ENCODE results near the gene LAMA4. TPM values are rescaled to one million over a fixed set of nuclear protein-coding genes. Genes with fewer than 3 reads are reported as not detected.

Gene LAMA4
- total RNA-seq, 1 donor from 2014 or later: 56.5 TPM

GRCh38 chr6:112148103-112148502 is 106.3 kb downstream of the LAMA4 start:
- peaks cover 0 to 11% of the 10 kb centered on the region in 2 donors for H3K36me3 ChIP-seq
- TF ChIP-seq CTCF (IDR thresholded peaks at IDR 0.05) (no peak), POLR2A (IDR thresholded peaks at IDR 0.05) (no peak), POLR2AphosphoS5 (IDR thresholded peaks at IDR 0.05; ENCODE audit: insufficient read depth in 1 of 2, low read depth in 1 of 2) (no peak)
- no peak for DNase-seq (ENCODE audit: extremely low spot score in 2 of 2)
- intact Hi-C loops (cut with DNase I): no loop called here
- H3K4me3 ChIP-seq: no peak overlapping the region
- H3K27ac ChIP-seq: no peak overlapping the region
- H3K9me3 ChIP-seq: no peaks in the 10 kb centered on the region
- no peaks in the 10 kb centered on the region for H3K27me3 ChIP-seq
- peaks cover 15% of the 10 kb centered on the region for H3K4me1 ChIP-seq

- intact Hi-C loops (cut with DNase I): no loop called here
- H3K9me3 ChIP-seq: no peaks in the 10 kb centered on the region
- H3K27me3 ChIP-seq: no peaks in the 10 kb centered on the region
- H3K4me1 ChIP-seq: peaks cover 7% of the 10 kb centered on the region
- H3K4me3 ChIP-seq: no peak overlapping the region
- H3K36me3 ChIP-seq: peaks cover 0 to 26% of the 10 kb centered on the region in 2 donors
- DNase-seq (ENCODE audit: extremely low spot score in 2 of 2): no peak
- TF ChIP-seq CTCF (IDR thresholded peaks at IDR 0.05): no peak
- TF ChIP-seq POLR2AphosphoS5 (IDR thresholded peaks at IDR 0.05; ENCODE audit: insufficient read depth in 1 of 2, low read depth in 1 of 2): no peak
- H3K27ac ChIP-seq: peak overlapping the region; percentile 2
Observed at GRCh38 chr6:112145080-112145573, 109.2 kb downstream of the LAMA4 start.

- peaks cover 0 to 34% of the 10 kb centered on the region in 2 donors for H3K36me3 ChIP-seq
Observed at GRCh38 chr6:112144145-112144926, 110.0 kb downstream of the LAMA4 start.

GRCh38 chr6:112141707-112142106 is 112.7 kb downstream of the LAMA4 start:
- Histone ChIP-seq H3K36me3 (peaks cover 0 to 53% of the 10 kb centered on the region in 2 donors), H3K27ac (no peak overlapping the region), H3K27me3 (no peaks in the 10 kb centered on the region), H3K4me1 (no peaks in the 10 kb centered on the region), H3K4me3 (no peak overlapping the region), H3K9me3 (no peaks in the 10 kb centered on the region)
- DNase-seq (ENCODE audit: extremely low spot score in 2 of 2): no peak
- no peak for TF ChIP-seq POLR2A (IDR thresholded peaks at IDR 0.05)
- no peak for TF ChIP-seq CTCF (IDR thresholded peaks at IDR 0.05)
- TF ChIP-seq POLR2AphosphoS5 (IDR thresholded peaks at IDR 0.05; ENCODE audit: insufficient read depth in 1 of 2, low read depth in 1 of 2): no peak
- intact Hi-C loops (cut with DNase I): loop anchor here (1.0 kb wide), 1 partner anchor 45 kb away; no protein-coding TSS in a partner anchor

More at GRCh38 chr6:112144145-112144926, 110.0 kb downstream of the LAMA4 start:
- Histone ChIP-seq H3K4me1 (peaks cover 2% of the 10 kb centered on the region), H3K4me3 (no peak overlapping the region), H3K27ac (peak overlapping the region; percentile 2), H3K9me3 (no peaks in the 10 kb centered on the region), H3K27me3 (no peaks in the 10 kb centered on the region)
- no peak for TF ChIP-seq POLR2AphosphoS5 (IDR thresholded peaks at IDR 0.05; ENCODE audit: insufficient read depth in 1 of 2, low read depth in 1 of 2)
- intact Hi-C loops (cut with DNase I): no loop called here
- no peak for DNase-seq (ENCODE audit: extremely low spot score in 2 of 2)

- Histone ChIP-seq H3K9me3 (no peaks in the 10 kb centered on the region), H3K4me3 (no peak overlapping the region), H3K27me3 (no peaks in the 10 kb centered on the region), H3K36me3 (peaks cover 0 to 63% of the 10 kb centered on the region in 2 donors), H3K4me1 (no peaks in the 10 kb centered on the region), H3K27ac (no peak overlapping the region)
- DNase-seq (ENCODE audit: extremely low spot score in 2 of 2): no peak
- intact Hi-C loops (cut with DNase I): no loop called here
- no peak for TF ChIP-seq POLR2A (IDR thresholded peaks at IDR 0.05)
- no peak for TF ChIP-seq CTCF (IDR thresholded peaks at IDR 0.05)
- no peak for TF ChIP-seq POLR2AphosphoS5 (IDR thresholded peaks at IDR 0.05; ENCODE audit: insufficient read depth in 1 of 2, low read depth in 1 of 2)
Observed at GRCh38 chr6:112139052-112139451, 115.3 kb downstream of the LAMA4 start.

All from vagina (tissue), 2 donors.